K562 (cell line): ENCODE measurements around the gene ARID4B. TPM values are rescaled to one million over a fixed set of nuclear protein-coding genes. Genes with fewer than 3 reads are reported as not detected.

ENCODE experiments used
- ATAC-seq: fragments of 200-7000 bp; cut with Tn5 transposase; 3 replicates; pipeline ENCODE4 v1.9.1; 2020; ENCODE audit warnings: moderate library complexity
- BruUV-seq: library from RNA; stranded (reverse); fragments of 400-500 nt; replicated peaks from 2 replicates; lab custom pipeline; 2021; lab: Mats Ljungman, UMichigan
- CTCF ChIA-PET: fragments of 300-600 bp; formaldehyde crosslinking; extraction: SDS; loops from one replicate; lab custom pipeline; 2021; ENCODE audit warnings: low intra/inter-chr PET ratio; lab: Yijun Ruan, JAX
- POLR2A ChIA-PET: fragments of 300-600, 350-650 bp; sonication (Branson Sonifier 250); formaldehyde crosslinking; extraction: SDS; loops from one replicate; lab custom pipeline; 2021; ENCODE audit warnings: antibody characterized with exemption, inconsistent platforms; lab: Yijun Ruan, JAX
- DNase-seq, 4 experiments: peaks; one replicate each; pipeline versions ENCODE4 v3.0.0 to v3.0.0-alpha.2; 2011 to 2018; ENCODE audit warnings: low spot score in 3 of 4, mixed read lengths in 3 of 4; ENCODE audit errors: extremely low read depth in 1 of 4
- FAIRE-seq: peaks from 2 replicates; lab custom pipeline; 2011; peaks lifted over from hg19 to GRCh38; lab: Jason Lieb, UNC
- H2AFZ ChIP-seq: 2 replicates; pipeline ENCODE4 v1.6.0; 2011; ENCODE audit warnings: low read depth, low read length, control low read depth, inconsistent platforms
- H3K27ac ChIP-seq: fragments of 200-600 bp; 3 replicates; pipeline ENCODE4 v1.8.0; 2011; ENCODE audit warnings: low read depth, mild to moderate bottlenecking, control low read depth, inconsistent platforms, low read length, moderate library complexity, mixed read lengths; ENCODE audit errors: extremely low read depth
- H3K27me3 ChIP-seq, 2 experiments: fragments of 300-600 bp in 1 of 2; 2 replicates in 1 of 2; 3 replicates in 1 of 2; pipeline versions ENCODE4 v1.6.0 to v1.8.0; 2011; ENCODE audit warnings: inconsistent platforms in 2 of 2, low read length in 2 of 2, mild to moderate bottlenecking in 1 of 2, mixed read lengths in 1 of 2, moderate library complexity in 1 of 2; ENCODE audit not compliant: control insufficient read depth in 2 of 2, insufficient read depth in 2 of 2
- H3K36me3 ChIP-seq: fragments of 300-600 bp; 3 replicates; pipeline ENCODE4 v1.8.0; 2011; ENCODE audit warnings: mild to moderate bottlenecking, low read length, inconsistent platforms; ENCODE audit not compliant: control insufficient read depth, insufficient read depth
- H3K4me1 ChIP-seq, 2 experiments: fragments of 200-600 bp in 1 of 2; replicated peaks in 1 of 2; 2 replicates in 1 of 2; 3 replicates in 1 of 2; pipeline versions ENCODE4 v1.5.1 to v1.8.0; 2011; ENCODE audit warnings: inconsistent platforms in 2 of 2, low read length in 2 of 2, mild to moderate bottlenecking in 1 of 2, mixed read lengths in 1 of 2, moderate library complexity in 1 of 2; ENCODE audit not compliant: control insufficient read depth in 2 of 2, insufficient read depth in 2 of 2
- H3K4me2 ChIP-seq: 2 replicates; pipeline ENCODE4 v1.6.1; 2011; ENCODE audit warnings: low read length, control low read depth, inconsistent platforms, mixed read lengths; ENCODE audit not compliant: insufficient read depth
- H3K4me3 ChIP-seq: fragments of 200-600 bp; sonication (generic), shearing (Covaris generic); 2 replicates; pipeline ENCODE4 v1.5.1; 2016; ENCODE audit warnings: control low read depth, inconsistent platforms
- H3K79me2 ChIP-seq: fragments of 200-600 bp; 3 replicates; pipeline ENCODE4 v1.8.0; 2011; ENCODE audit warnings: low read length, inconsistent platforms; ENCODE audit not compliant: control insufficient read depth, insufficient read depth
- H3K9ac ChIP-seq, 2 experiments: 2 replicates each; pipeline versions ENCODE4 v1.6.0 to v1.6.1; 2011; ENCODE audit warnings: low read depth in 2 of 2, low read length in 2 of 2, control low read depth in 1 of 2, inconsistent platforms in 1 of 2, mild to moderate bottlenecking in 1 of 2, mixed read lengths in 1 of 2; ENCODE audit not compliant: insufficient read depth in 1 of 2
- H3K9me1 ChIP-seq: one replicate; pipeline ENCODE4 v1.6.0; 2011; ENCODE audit warnings: inconsistent platforms, mild to moderate bottlenecking, low read length, moderate library complexity; ENCODE audit not compliant: control insufficient read depth, insufficient read depth
- H3K9me3 ChIP-seq: replicated peaks from 2 replicates; pipeline ENCODE4 v1.5.1; 2011; ENCODE audit warnings: low read depth, low read length, inconsistent platforms; ENCODE audit not compliant: control insufficient read depth, insufficient read depth
- H4K20me1 ChIP-seq: replicated peaks from 2 replicates; pipeline ENCODE4 v1.6.1; 2011; ENCODE audit warnings: low read length, inconsistent platforms, mixed read lengths; ENCODE audit not compliant: control insufficient read depth, insufficient read depth
- BCOR ChIP-seq: fragments of 450-650 bp; IDR thresholded peaks from 2 replicates; pipeline ENCODE4 v1.6.1; 2016
- CREB1 ChIP-seq, 2 experiments: sonication (generic) in 1 of 2; formaldehyde crosslinking in 1 of 2; IDR thresholded peaks; 2 replicates each; pipeline versions ENCODE4 v1.6.1 to v1.8.0; 2012 to 2022; ENCODE audit warnings: inconsistent platforms in 1 of 2, mild to moderate bottlenecking in 1 of 2, missing genetic modification reagents in 1 of 2, moderate library complexity in 1 of 2
- ESRRA ChIP-seq: fragments of 450-650 bp; IDR thresholded peaks from 2 replicates; pipeline ENCODE4 v1.6.1; 2014; ENCODE audit warnings: low read depth, mild to moderate bottlenecking, moderate library complexity, borderline replicate concordance
- GTF2E2 ChIP-seq: fragments of 200-800 bp; sonication (Bioruptor generic); IDR thresholded peaks from 2 replicates; pipeline ENCODE4 v1.6.1; 2016; ENCODE audit warnings: missing genetic modification characterization, missing compliant biosample characterization
- KLF13 ChIP-seq: fragments of 450-650 bp; IDR thresholded peaks from 2 replicates; pipeline ENCODE4 v1.6.1; 2016; ENCODE audit warnings: missing genetic modification characterization, low read depth, mild to moderate bottlenecking, missing compliant biosample characterization, moderate library complexity, borderline replicate concordance
- MEIS2 ChIP-seq: fragments of 450-650 bp; IDR thresholded peaks from 2 replicates; pipeline ENCODE4 v1.6.1; 2014; ENCODE audit warnings: mild to moderate bottlenecking; ENCODE audit not compliant: partially characterized antibody
- MYNN ChIP-seq, 2 experiments: sonication (generic); formaldehyde crosslinking in 1 of 2; IDR thresholded peaks; 2 replicates each; pipeline versions ENCODE4 v1.5.0 to v1.6.1; 2016 to 2020; ENCODE audit warnings: antibody characterized with exemption in 1 of 2, missing genetic modification reagents in 1 of 2
- RBM39 ChIP-seq: fragments of 200-400 bp; formaldehyde crosslinking; optimal IDR thresholded peaks from 2 replicates; pipeline ENCODE3; 2018; ENCODE audit warnings: low read depth, low read length
- SAP30 ChIP-seq: fragments of 200-600 bp; sonication (generic); IDR thresholded peaks from 2 replicates; pipeline ENCODE4 v1.6.1; 2012; ENCODE audit warnings: borderline replicate concordance, low read depth, mild to moderate bottlenecking, moderate library complexity, low read length, control low read depth, inconsistent platforms; ENCODE audit not compliant: insufficient read depth, poor library complexity, severe bottlenecking
- SMARCC2 ChIP-seq: fragments of 450-650 bp; IDR thresholded peaks from 2 replicates; pipeline ENCODE4 v1.6.1; 2017; ENCODE audit warnings: antibody characterized with exemption, moderate library complexity, mild to moderate bottlenecking, low read depth
- SMARCE1 ChIP-seq: fragments of 450-650 bp; IDR thresholded peaks from 2 replicates; pipeline ENCODE4 v1.7.1; 2016; ENCODE audit warnings: mild to moderate bottlenecking
- U2AF1 ChIP-seq: fragments of 200-400 bp; formaldehyde crosslinking; optimal IDR thresholded peaks from 2 replicates; pipeline ENCODE3; 2017; ENCODE audit warnings: mild to moderate bottlenecking, low read depth, low read length, moderate library complexity
- ZNF143 ChIP-seq: sonication (generic); formaldehyde crosslinking; IDR thresholded peaks from 2 replicates; pipeline ENCODE4 v1.9.0; 2022; ENCODE audit warnings: mild to moderate bottlenecking, missing genetic modification reagents
- ZNF354B ChIP-seq: fragments of 250-450 bp; sonication (Bioruptor Pico); IDR thresholded peaks from 2 replicates; pipeline ENCODE4 v1.4.0; 2020
- ZNF717 ChIP-seq: fragments of 250-450 bp; sonication (Bioruptor Pico); IDR thresholded peaks from 2 replicates; pipeline ENCODE4 v1.5.0; 2021
- WGBS: fragments of 100-300 bp; shearing (Covaris generic); methylation state at CpG from one replicate; pipeline ENCODE4 v1.1.6; 2016; ENCODE audit warnings: low coverage, mixed read lengths; ENCODE audit not compliant: insufficient coverage; ENCODE audit errors: missing lambda C conversion rate; 5-methylcytosine and 5-hydroxymethylcytosine counted together
- in situ Hi-C: fragments of 300-500 bp; cut with MboI; formaldehyde crosslinking; loops from 4 replicates; pipeline ENCODE4 v1.15.0; 2018; ENCODE audit warnings: inconsistent platforms, mixed read lengths
- intact Hi-C: fragments of 100-400 bp; cut with micrococcal nuclease; formaldehyde crosslinking; loops from 2 replicates; pipeline ENCODE4 v1.14.2; 2022
- polyA plus RNA-seq, 8 experiments: library from polyadenylated mRNA; depleted of rRNA in 4 of 8; stranded (reverse) in 5 of 8; unstranded in 3 of 8; fragments of >200 nt; fragmentation: Nextera tagmentation in 2 of 8; fragmentation: Illumina TruSeq in 1 of 8; extraction: Ambion mirVana in 2 of 8; extraction: Trizol in 1 of 8; gene quantifications; 2 replicates each; pipeline versions ENCODE4 v1.2.1 to v1.2.3, GENCODE V29; 2011 to 2014; ENCODE audit warnings: inconsistent platforms in 1 of 8, missing spikeins in 1 of 8
- total RNA-seq, 7 experiments: library from RNA; depleted of rRNA in 6 of 7; stranded (reverse); fragments of >200 nt in 6 of 7; fragmentation: Illumina TruSeq in 2 of 7; extraction: Trizol in 2 of 7; gene quantifications; 2 replicates each; pipeline versions ENCODE4 v1.2.1 to v1.2.3, GENCODE V29; 2011 to 2021; ENCODE audit warnings: low replicate concordance in 1 of 7
- TF ChIP-seq, protein P1 (sequence below): fragments of 450-650 bp; IDR thresholded peaks from 2 replicates; pipeline ENCODE4 v1.6.1; 2016; ENCODE audit warnings: antibody characterized with exemption
- TF ChIP-seq, protein P2 (sequence below): fragments of 150-350 bp; IDR thresholded peaks from 2 replicates; pipeline ENCODE4 v1.6.1; 2014; ENCODE audit warnings: low read depth, mild to moderate bottlenecking, low read length, borderline replicate concordance

Gene ARID4B
- total and polyA plus RNA-seq, 9 of the 15 experiments (the other 6 are each of a cell fraction or from before 2014, with no cell fraction given) = 8.4 to 38.9 (median 18.5) TPM

DNA sequence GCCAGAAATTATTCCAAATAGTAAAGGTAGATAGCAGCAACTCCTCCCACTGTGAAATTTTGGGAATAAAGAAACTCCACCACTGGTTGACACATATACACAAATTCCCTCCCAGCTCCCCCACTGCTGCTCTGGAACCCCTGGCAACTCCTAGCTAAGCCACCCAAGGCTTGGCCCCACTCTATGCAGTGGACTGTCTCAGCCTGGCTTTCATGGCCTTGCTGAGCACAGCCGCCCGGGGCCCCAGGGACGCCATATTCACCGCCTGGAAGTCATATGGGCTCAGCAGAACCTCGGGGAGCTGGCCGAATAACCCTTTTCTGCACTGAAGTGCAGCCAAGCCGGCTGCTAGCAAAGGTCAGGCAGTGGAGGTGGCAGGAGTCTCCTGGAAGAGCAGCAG, 151.5 kb downstream of the ARID4B start:
- no peak overlapping the region for H2AFZ ChIP-seq
- FAIRE-seq (no peak), ATAC-seq (peak; percentile 63)
- POLR2A ChIA-PET = interaction anchor here (0.7 kb wide), 1 partner anchor 29 kb away, joined by 4 read pairs; no protein-coding TSS in a partner anchor
- H3K79me2 ChIP-seq = no peaks in the 10 kb centered on the region
- H3K9me1 ChIP-seq = no peaks in the 10 kb centered on the region
- peaks cover 72% of the 10 kb centered on the region for H3K36me3 ChIP-seq
- no peaks in the 10 kb centered on the region for H3K4me1 ChIP-seq
- H3K4me2 ChIP-seq = no peak overlapping the region
- H3K9ac ChIP-seq = peak overlapping the region in 1 of 2 experiments; percentile 22; a peak in 1 of 4 replicates
- no peaks in the 10 kb centered on the region for H4K20me1 ChIP-seq
- intact Hi-C loops = no loop called here
- no peak overlapping the region for H3K4me3 ChIP-seq
- no peak for TF ChIP-seq SAP30
- no peak for TF ChIP-seq ZNF717
- TF ChIP-seq ESRRA = no peak
- TF ChIP-seq, protein P1, sequence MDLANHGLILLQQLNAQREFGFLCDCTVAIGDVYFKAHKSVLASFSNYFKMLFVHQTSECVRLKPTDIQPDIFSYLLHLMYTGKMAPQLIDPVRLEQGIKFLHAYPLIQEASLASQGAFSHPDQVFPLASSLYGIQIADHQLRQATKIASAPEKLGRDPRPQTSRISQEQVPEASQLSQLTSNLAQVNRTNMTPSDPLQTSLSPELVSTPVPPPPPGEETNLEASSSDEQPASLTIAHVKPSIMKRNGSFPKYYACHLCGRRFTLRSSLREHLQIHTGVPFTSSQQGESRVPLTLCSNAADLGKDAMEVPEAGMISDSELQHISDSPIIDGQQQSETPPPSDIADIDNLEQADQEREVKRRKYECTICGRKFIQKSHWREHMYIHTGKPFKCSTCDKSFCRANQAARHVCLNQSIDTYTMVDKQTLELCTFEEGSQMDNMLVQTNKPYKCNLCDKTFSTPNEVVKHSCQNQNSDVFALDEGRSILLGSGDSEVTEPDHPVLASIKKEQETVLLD = no peak
- TF ChIP-seq, protein P2, sequence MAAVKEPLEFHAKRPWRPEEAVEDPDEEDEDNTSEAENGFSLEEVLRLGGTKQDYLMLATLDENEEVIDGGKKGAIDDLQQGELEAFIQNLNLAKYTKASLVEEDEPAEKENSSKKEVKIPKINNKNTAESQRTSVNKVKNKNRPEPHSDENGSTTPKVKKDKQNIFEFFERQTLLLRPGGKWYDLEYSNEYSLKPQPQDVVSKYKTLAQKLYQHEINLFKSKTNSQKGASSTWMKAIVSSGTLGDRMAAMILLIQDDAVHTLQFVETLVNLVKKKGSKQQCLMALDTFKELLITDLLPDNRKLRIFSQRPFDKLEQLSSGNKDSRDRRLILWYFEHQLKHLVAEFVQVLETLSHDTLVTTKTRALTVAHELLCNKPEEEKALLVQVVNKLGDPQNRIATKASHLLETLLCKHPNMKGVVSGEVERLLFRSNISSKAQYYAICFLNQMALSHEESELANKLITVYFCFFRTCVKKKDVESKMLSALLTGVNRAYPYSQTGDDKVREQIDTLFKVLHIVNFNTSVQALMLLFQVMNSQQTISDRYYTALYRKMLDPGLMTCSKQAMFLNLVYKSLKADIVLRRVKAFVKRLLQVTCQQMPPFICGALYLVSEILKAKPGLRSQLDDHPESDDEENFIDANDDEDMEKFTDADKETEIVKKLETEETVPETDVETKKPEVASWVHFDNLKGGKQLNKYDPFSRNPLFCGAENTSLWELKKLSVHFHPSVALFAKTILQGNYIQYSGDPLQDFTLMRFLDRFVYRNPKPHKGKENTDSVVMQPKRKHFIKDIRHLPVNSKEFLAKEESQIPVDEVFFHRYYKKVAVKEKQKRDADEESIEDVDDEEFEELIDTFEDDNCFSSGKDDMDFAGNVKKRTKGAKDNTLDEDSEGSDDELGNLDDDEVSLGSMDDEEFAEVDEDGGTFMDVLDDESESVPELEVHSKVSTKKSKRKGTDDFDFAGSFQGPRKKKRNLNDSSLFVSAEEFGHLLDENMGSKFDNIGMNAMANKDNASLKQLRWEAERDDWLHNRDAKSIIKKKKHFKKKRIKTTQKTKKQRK = no peak
- TF ChIP-seq ZNF354B (CRISPR knock-in tag) = no peak
- no peak for TF ChIP-seq BCOR
- TF ChIP-seq U2AF1 = no peak
- TF ChIP-seq MYNN (IDR thresholded peaks at IDR 0.05) = no peak
- no peak for TF ChIP-seq MYNN (CRISPR knock-in tag; IDR thresholded peaks at IDR 0.05)
- no peak for TF ChIP-seq SMARCC2
- no peak for TF ChIP-seq ZNF143 (CRISPR knock-in tag)
- no peak for TF ChIP-seq GTF2E2
- TF ChIP-seq RBM39 = no peak
- no peak for TF ChIP-seq MEIS2
- TF ChIP-seq CREB1 (IDR thresholded peaks at IDR 0.05) = no peak
- no peak for TF ChIP-seq CREB1 (CRISPR knock-in tag; IDR thresholded peaks at IDR 0.05)
- no peak for TF ChIP-seq KLF13 (tag)
- TF ChIP-seq SMARCE1 = no peak
- TF ChIP-seq, all 486 proteins: peak for 0
- no peak for DNase-seq
- BruUV-seq = no TSS peak
- in situ Hi-C loops = no loop called here
- H3K9me3 ChIP-seq = no peaks in the 10 kb centered on the region
- no peaks in the 10 kb centered on the region for H3K27me3 ChIP-seq
- WGBS = 90% methylated on average over 7 of the region's 7 CpGs
- CTCF ChIA-PET = interaction anchor here (0.5 to 0.6 kb wide), 2 partner anchors 43 to 64 kb away, joined by 4 read pairs; no protein-coding TSS in a partner anchor
- no peak overlapping the region for H3K27ac ChIP-seq
